Stimulated activated CD4-positive, alpha-beta T cell treated with anti-CD3 and anti-CD28 coated beads, Interleukin-15, amount 100 ng/mL, for 48 hours (primary cell): ENCODE results near the gene CENPW.

Experiments
- DNase-seq, 2 donors: peaks; one replicate each; pipeline ENCODE4 v3.0.0-alpha.2; 2020; ENCODE audit warnings: low read depth in 2 of 2

The CENPW gene

GRCh38 chr6:126373344-126373743, 33.4 kb downstream of the CENPW start:
- DNase-seq: no peak

GRCh38 chr6:126374372-126374771, 34.5 kb downstream of the CENPW start:
- DNase-seq: no peak

- DNase-seq: no peak
Observed at GRCh38 chr6:126376682-126377081, 36.8 kb downstream of the CENPW start.

GRCh38 chr6:126377594-126378153, 37.8 kb downstream of the CENPW start:
- no peak for DNase-seq

- no peak for DNase-seq
Observed at GRCh38 chr6:126380072-126380583, 40.2 kb downstream of the CENPW start.

- DNase-seq: no peak
Observed at GRCh38 chr6:126381498-126381897, 41.6 kb downstream of the CENPW start.

- no peak for DNase-seq
Observed at GRCh38 chr6:126383203-126383602, 43.3 kb downstream of the CENPW start.

GRCh38 chr6:126385536-126385935, 45.6 kb downstream of the CENPW start:
- no peak for DNase-seq

- DNase-seq: no peak
Observed at GRCh38 chr6:126388104-126388598, 48.2 kb downstream of the CENPW start.

- DNase-seq: no peak
Observed at GRCh38 chr6:126396131-126396530, 56.2 kb downstream of the CENPW start.
